Activated T-helper 2 cell treated with anti-CD3 and anti-CD28 coated beads, Interferon-gamma antibody, Interleukin-2, Interleukin-4, amounts not matched to agents 10 μg/mL and 5 μg/mL and 100 μg/mL, durations not matched to agents 14 hours and 24 hours and 36 hours (primary cell): ENCODE results near the gene PAX5. TPM values are rescaled to one million over a fixed set of nuclear protein-coding genes. Genes with fewer than 3 reads are reported as not detected.

Experiments used
- DNase-seq: peaks from one replicate; pipeline ENCODE4 v3.0.0; 2021; ENCODE audit warnings: low spot score
- H3K27ac Mint-ChIP-seq: one replicate; pipeline ENCODE4 v1.8.0; 2021; ENCODE audit warnings: mixed read lengths
- H3K27me3 Mint-ChIP-seq: one replicate; pipeline ENCODE4 v1.8.0; 2021; ENCODE audit warnings: low read depth, mixed read lengths
- H3K36me3 Mint-ChIP-seq: one replicate; pipeline ENCODE4 v1.8.0; 2021; ENCODE audit warnings: low read depth, mixed read lengths
- H3K4me1 Mint-ChIP-seq: one replicate; pipeline ENCODE4 v1.8.0; 2021; ENCODE audit warnings: low read depth, mixed read lengths
- H3K4me3 Mint-ChIP-seq: one replicate; pipeline ENCODE4 v1.8.0; 2021; ENCODE audit warnings: low read depth, mild to moderate bottlenecking, moderate library complexity, mixed read lengths
- H3K9me3 Mint-ChIP-seq: one replicate; pipeline ENCODE4 v1.8.0; 2021; ENCODE audit warnings: mixed read lengths
- intact Hi-C: fragments of 100-400 bp; cut with micrococcal nuclease; formaldehyde crosslinking; loops from one replicate; pipeline ENCODE4 v1.15.1; 2023
- total RNA-seq: library from RNA; stranded (reverse); gene quantifications from 2 replicates; pipeline ENCODE4 v1.2.3, GENCODE V29; 2022

The PAX5 gene
- total RNA-seq, 1 donor from 2014 or later = 0.34 TPM

DNA sequence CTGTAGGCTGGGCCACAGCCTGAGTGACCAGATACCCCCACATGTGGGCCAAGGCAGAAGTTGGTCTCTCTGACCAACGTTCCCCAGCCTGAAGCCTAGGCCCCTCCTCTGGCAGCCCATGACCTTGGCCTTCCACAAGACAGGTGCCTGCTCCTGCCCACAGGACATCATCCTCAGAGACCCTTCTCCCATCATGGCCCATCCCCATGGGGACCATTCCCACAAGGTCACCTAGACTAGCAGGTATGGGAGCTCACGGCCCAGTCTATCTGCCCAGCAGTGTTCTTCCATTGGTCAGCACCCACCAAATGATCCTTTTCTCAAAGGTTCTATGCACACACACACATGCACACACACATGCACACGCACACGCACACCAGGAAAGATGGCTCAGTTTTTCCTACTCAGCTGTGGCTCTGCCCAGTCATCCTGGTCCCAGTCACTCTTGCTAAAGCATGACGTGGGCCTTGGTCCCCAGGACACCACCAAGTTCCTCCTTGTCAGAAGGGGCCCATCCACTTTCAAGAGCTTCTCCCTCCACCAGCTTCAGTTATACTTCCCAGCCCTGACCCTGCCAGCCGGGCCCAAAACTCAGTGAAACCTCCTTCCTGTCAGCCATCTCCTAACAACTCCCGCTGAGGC is 65.4 kb downstream of the PAX5 start:
- Mint-ChIP-seq H3K4me1 (no peaks in the 10 kb centered on the region), H3K36me3 (no peaks in the 10 kb centered on the region), H3K27ac (no peak overlapping the region), H3K4me3 (no peak overlapping the region), H3K9me3 (no peaks in the 10 kb centered on the region), H3K27me3 (no peaks in the 10 kb centered on the region)
- intact Hi-C loops = no loop called here
- no peak for DNase-seq

GRCh38 chr9:36967997-36968396 is 66.1 kb downstream of the PAX5 start:
- intact Hi-C loops = no loop called here

GRCh38 chr9:36966371-36967097 is 67.5 kb downstream of the PAX5 start:
- no peaks in the 10 kb centered on the region for H3K27me3 Mint-ChIP-seq
- no peak overlapping the region for H3K4me3 Mint-ChIP-seq
- DNase-seq = no peak
- no peaks in the 10 kb centered on the region for H3K9me3 Mint-ChIP-seq
- no peak overlapping the region for H3K27ac Mint-ChIP-seq
- H3K36me3 Mint-ChIP-seq = no peaks in the 10 kb centered on the region
- intact Hi-C loops = no loop called here
- H3K4me1 Mint-ChIP-seq = no peaks in the 10 kb centered on the region

More at GRCh38 chr9:36967997-36968396, 66.1 kb downstream of the PAX5 start:
- Mint-ChIP-seq H3K27me3 (no peaks in the 10 kb centered on the region), H3K9me3 (no peaks in the 10 kb centered on the region), H3K4me1 (no peaks in the 10 kb centered on the region), H3K4me3 (no peak overlapping the region), H3K36me3 (no peaks in the 10 kb centered on the region), H3K27ac (no peak overlapping the region)
- no peak for DNase-seq

- Mint-ChIP-seq H3K27me3 (no peaks in the 10 kb centered on the region), H3K27ac (no peak overlapping the region), H3K36me3 (no peaks in the 10 kb centered on the region), H3K4me3 (no peak overlapping the region), H3K9me3 (no peaks in the 10 kb centered on the region), H3K4me1 (no peaks in the 10 kb centered on the region)
- no peak for DNase-seq
- intact Hi-C loops = no loop called here
Measured at GRCh38 chr9:36964791-36965190, 69.3 kb downstream of the PAX5 start.

DNA sequence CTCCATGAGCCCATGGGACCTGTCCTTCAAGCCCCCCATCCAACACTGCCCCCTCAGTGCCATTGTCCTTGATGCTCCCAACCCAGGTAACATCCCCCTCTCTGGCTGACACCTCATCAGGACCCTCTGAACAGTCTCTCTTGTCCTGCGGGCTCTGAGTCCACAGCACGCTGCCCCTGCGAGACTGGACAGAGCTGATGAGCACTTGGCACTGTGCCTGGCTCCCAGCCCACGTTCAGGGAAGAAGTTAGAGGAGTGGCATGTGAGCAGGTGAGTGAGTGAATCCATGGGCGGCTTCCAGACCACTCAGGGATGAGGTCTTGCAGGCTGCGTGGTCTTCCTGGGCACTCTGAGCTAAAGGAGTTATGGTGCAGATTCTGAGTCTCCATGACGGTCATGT is 70.7 kb downstream of the PAX5 start:
- Mint-ChIP-seq H3K4me3 (no peak overlapping the region), H3K36me3 (no peaks in the 10 kb centered on the region), H3K9me3 (no peaks in the 10 kb centered on the region), H3K4me1 (no peaks in the 10 kb centered on the region), H3K27ac (no peak overlapping the region), H3K27me3 (peaks cover 4% of the 10 kb centered on the region)
- no peak for DNase-seq
- intact Hi-C loops = no loop called here

- H3K4me3 Mint-ChIP-seq = no peak overlapping the region
- intact Hi-C loops = no loop called here
- H3K9me3 Mint-ChIP-seq = no peaks in the 10 kb centered on the region
- peaks cover 4% of the 10 kb centered on the region for H3K27me3 Mint-ChIP-seq
- no peaks in the 10 kb centered on the region for H3K36me3 Mint-ChIP-seq
- H3K27ac Mint-ChIP-seq = no peak overlapping the region
- DNase-seq = no peak
- no peaks in the 10 kb centered on the region for H3K4me1 Mint-ChIP-seq
Measured at GRCh38 chr9:36962691-36963090, 71.4 kb downstream of the PAX5 start.

GRCh38 chr9:36961561-36962325 is 72.3 kb downstream of the PAX5 start:
- Mint-ChIP-seq H3K9me3 (no peaks in the 10 kb centered on the region), H3K36me3 (no peaks in the 10 kb centered on the region), H3K27ac (no peak overlapping the region), H3K27me3 (peaks cover 4% of the 10 kb centered on the region), H3K4me3 (no peak overlapping the region), H3K4me1 (no peaks in the 10 kb centered on the region)
- intact Hi-C loops = no loop called here
- no peak for DNase-seq

- no peaks in the 10 kb centered on the region for H3K4me1 Mint-ChIP-seq
- DNase-seq = no peak
- no peak overlapping the region for H3K27ac Mint-ChIP-seq
- H3K9me3 Mint-ChIP-seq = no peaks in the 10 kb centered on the region
- no peak overlapping the region for H3K4me3 Mint-ChIP-seq
- no peaks in the 10 kb centered on the region for H3K36me3 Mint-ChIP-seq
- intact Hi-C loops = no loop called here
- peaks cover 11% of the 10 kb centered on the region for H3K27me3 Mint-ChIP-seq
Measured at GRCh38 chr9:36961051-36961450, 73.0 kb downstream of the PAX5 start.

DNA sequence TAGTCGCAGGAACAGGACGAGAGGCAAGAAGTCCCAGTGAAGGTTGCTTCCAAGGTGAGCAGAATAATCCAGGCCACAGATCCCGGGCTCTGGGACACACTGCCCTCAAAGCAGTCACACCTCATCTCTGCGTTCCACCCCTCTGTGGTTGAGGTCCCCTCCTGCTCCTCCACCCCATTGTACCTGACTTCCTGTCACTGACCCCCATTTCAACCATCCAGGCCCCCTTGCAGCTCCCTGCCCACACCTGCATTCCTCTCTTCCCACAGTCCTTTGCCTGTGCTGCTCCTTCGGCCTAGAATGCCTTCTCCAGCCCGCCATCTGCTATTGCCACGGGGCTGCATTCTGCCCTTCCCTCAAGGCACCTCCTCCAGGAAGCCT is 73.5 kb downstream of the PAX5 start:
- intact Hi-C loops = no loop called here
- H3K36me3 Mint-ChIP-seq = no peaks in the 10 kb centered on the region
- peaks cover 13% of the 10 kb centered on the region for H3K27me3 Mint-ChIP-seq
- no peaks in the 10 kb centered on the region for H3K9me3 Mint-ChIP-seq
- H3K4me3 Mint-ChIP-seq = no peak overlapping the region
- no peaks in the 10 kb centered on the region for H3K4me1 Mint-ChIP-seq
- DNase-seq = no peak
- no peak overlapping the region for H3K27ac Mint-ChIP-seq

DNA sequence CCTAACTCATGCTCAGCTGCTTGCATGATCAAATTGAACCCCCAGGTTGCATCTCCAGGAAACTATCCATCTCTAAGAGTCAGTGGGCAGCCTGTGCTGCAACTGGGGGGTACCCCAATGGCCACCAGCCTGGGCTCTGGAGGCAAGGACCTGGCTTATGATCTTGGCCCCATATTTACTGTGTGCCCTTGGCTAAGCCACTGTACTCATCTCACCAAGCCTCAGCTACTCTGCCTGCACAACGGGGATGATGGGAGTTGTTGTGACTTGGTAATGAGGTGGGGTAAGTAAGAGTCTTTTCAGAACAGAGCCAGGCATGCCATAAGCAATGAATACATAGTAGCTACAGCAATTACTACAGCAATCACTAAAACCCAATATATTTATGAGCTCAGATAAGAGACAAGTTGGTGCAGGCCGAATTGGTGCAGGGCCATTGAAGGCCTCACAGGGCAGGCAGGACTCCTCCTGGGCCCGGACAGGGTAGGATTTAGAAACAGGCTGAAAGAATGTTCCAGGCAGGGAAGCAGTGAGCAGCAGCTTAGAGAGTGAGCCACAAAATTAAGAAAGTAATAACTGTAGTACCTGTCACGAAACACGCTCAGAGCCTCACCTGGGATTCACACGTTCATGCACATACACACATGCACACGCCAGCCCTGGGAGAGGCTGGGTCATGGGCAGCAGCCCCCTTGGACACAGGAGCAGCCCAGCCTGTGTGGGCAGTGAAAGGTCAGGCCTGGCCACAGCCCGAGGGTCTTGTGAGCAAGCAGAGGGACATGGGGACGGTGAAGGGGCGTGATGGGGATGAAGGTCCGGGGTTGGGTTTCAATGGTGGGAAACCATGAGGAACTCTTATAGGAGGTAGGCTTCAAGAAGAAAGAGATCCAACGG is 74.1 kb downstream of the PAX5 start:
- Mint-ChIP-seq H3K27me3 (peaks cover 17% of the 10 kb centered on the region), H3K36me3 (no peaks in the 10 kb centered on the region), H3K4me1 (no peaks in the 10 kb centered on the region), H3K27ac (no peak overlapping the region), H3K4me3 (no peak overlapping the region), H3K9me3 (no peaks in the 10 kb centered on the region)
- intact Hi-C loops = no loop called here
- DNase-seq = no peak

DNA sequence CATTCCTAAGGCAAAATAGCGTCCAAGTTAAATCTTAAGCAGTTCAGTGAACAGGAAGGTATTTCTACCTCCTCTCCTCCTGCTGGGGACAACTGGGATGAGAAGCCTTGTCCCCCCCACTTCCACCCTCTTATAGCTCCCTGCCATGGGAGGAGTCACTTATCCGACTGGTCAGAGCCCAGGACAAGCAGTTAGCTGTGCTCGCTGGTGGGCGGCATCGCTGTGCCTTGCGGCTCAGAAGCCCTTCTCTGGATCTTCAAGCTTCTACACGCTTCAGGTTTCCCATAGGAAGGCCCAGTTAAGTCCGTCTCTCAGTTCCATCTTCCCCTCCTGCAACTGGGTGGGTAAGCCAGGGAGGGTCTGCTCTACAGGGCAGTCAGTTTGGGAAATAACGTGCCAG is 77.2 kb downstream of the PAX5 start:
- H3K9me3 Mint-ChIP-seq = no peaks in the 10 kb centered on the region
- H3K4me3 Mint-ChIP-seq = no peak overlapping the region
- H3K4me1 Mint-ChIP-seq = no peaks in the 10 kb centered on the region

DNA sequence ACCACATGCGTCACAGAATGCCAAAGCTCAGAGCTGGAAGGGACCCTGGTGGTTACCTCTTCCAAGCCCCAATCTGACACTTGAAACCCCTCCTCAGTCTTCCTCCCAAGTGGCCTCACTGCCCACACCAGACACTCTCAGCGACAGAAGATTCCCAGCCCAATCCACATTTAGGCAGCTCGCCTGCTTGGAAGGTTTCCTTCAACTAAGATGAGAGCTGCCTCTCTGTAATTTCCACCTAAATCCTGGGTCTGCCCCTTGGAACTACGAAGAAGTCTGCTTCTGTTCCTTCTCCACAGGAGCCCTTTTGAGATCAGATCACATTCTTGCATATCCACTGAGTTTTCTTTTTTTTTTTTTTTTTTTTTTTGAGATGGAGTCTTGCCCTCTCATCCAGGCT is 83.7 kb downstream of the PAX5 start:
- intact Hi-C loops = no loop called here
- H3K4me1 Mint-ChIP-seq = no peaks in the 10 kb centered on the region
- H3K27me3 Mint-ChIP-seq = peaks cover 42% of the 10 kb centered on the region
- no peaks in the 10 kb centered on the region for H3K9me3 Mint-ChIP-seq
- no peak for DNase-seq
- H3K27ac Mint-ChIP-seq = no peak overlapping the region
- H3K4me3 Mint-ChIP-seq = no peak overlapping the region
- H3K36me3 Mint-ChIP-seq = no peaks in the 10 kb centered on the region

More for the DNA sequence above, 77.2 kb downstream of the PAX5 start:
- no peak overlapping the region for H3K27ac Mint-ChIP-seq
- intact Hi-C loops = no loop called here
- no peak for DNase-seq
- H3K27me3 Mint-ChIP-seq = peaks cover 42% of the 10 kb centered on the region
- no peaks in the 10 kb centered on the region for H3K36me3 Mint-ChIP-seq
